ENCODE measurements around the gene ZNF444.
A peak's percentile ranks its signal among the peaks of the same experiment; 100 is the strongest.

ZNF444 gene

DNA sequence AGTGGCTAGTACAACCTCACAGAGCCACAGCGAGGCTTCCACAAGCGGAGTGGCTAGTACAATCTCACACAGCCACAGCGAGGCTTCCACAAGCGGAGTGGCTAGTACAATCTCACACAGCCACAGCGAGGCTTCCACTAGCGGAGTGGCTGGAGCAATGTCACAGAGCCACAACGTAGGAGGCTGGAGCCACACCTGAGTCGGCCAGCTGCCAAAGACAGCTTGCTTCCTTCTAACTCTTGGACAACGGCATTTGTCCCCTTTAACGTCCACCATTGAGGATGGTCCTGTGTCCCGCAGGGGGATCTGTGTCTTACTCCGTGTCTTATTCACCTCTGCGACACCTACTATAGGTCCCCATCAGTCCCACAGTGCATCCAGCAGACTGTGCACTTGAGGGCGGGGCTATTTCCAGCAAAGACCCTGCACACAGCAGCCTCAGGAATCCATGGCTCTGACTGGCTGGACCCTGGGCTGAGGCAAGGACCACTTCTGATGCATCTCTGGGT is 23.7 kb upstream of the ZNF444 start:
- H3K4me3 ChIP-seq (ENCODE audit: low read depth, low read length): no peak overlapping the region
- TF ChIP-seq, protein P1, sequence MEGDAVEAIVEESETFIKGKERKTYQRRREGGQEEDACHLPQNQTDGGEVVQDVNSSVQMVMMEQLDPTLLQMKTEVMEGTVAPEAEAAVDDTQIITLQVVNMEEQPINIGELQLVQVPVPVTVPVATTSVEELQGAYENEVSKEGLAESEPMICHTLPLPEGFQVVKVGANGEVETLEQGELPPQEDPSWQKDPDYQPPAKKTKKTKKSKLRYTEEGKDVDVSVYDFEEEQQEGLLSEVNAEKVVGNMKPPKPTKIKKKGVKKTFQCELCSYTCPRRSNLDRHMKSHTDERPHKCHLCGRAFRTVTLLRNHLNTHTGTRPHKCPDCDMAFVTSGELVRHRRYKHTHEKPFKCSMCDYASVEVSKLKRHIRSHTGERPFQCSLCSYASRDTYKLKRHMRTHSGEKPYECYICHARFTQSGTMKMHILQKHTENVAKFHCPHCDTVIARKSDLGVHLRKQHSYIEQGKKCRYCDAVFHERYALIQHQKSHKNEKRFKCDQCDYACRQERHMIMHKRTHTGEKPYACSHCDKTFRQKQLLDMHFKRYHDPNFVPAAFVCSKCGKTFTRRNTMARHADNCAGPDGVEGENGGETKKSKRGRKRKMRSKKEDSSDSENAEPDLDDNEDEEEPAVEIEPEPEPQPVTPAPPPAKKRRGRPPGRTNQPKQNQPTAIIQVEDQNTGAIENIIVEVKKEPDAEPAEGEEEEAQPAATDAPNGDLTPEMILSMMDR (IDR thresholded peaks at IDR 0.05; ENCODE audit: low read depth, low read length, missing control alignments): no peak
- in situ Hi-C loops (cut with HindIII; ENCODE audit: low sequenced_read_pairs): no loop called here
- no peak for DNase-seq (ENCODE audit: low read depth)

DNA sequence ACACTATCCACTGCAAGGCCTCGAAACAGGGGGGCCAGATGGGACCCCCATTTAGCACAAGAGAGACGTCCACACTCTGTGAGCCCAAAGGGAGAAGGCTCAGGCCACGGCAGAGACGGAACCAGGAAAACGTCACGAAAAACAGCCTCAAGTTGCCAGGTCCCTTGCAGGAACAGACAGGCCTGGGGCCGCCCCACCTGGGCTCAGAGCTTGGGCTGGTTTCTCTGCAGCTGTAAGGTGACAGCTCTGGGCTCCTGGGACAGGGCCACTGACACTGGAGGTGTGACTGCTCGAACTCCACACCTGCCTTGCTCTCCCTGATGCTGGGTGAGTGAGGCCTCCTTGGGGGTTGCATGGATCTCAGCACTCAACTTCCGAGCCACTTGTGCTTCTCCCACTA is 23.2 kb upstream of the ZNF444 start:
- in situ Hi-C loops (cut with HindIII; ENCODE audit: low sequenced_read_pairs): no loop called here
- TF ChIP-seq, protein P1 (IDR thresholded peaks at IDR 0.05; ENCODE audit: low read depth, low read length, missing control alignments): no peak
- no peak for DNase-seq (ENCODE audit: low read depth)

DNA sequence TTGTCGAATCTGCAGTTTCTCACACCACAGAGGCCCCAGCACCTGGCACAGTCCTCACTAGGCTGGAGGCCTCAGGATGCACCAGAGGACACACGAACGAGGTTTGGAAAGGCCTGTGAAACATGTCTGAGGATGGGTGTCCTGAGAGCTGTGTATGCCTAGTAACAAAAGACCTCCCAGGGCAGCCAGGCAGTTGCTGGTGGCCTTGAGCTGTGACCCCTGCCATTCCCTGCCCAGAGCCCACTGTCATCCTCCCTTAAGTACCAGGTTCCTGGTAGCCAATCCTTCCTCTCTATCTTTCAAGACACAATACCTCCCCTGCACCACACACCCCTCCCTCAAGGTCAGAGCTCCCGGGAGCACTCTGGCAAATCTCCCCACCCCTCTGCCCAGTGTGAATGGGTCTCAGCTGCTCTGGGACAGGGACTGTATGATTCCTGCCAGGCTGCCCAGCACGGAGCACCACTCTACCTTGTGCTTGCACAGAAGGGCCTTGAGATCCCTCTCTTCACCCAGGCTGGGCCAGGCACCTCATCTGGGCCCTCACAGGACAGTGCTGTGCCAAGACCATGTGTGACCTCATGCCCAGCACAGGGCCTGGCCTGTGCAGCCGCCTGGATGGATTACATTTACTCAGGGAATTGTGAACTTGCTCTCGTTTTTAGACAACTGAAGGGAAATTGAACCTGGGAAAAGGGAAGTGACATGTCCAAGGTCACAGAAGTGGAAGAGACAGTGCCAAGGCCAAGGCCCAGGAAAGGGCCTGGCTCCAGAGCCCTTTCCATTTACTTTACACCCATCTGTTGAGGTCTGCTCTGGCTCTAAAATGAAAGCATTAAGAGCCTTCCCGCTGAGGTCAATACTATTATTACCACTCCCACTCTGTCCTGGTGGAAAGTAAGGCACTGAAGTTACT is 22.2 kb upstream of the ZNF444 start:
- in situ Hi-C loops (cut with HindIII; ENCODE audit: low sequenced_read_pairs): no loop called here
- peak overlapping the region; percentile 82 for H3K4me3 ChIP-seq (ENCODE audit: low read depth, low read length)
- TF ChIP-seq, protein P1 (IDR thresholded peaks at IDR 0.05; ENCODE audit: low read depth, low read length, missing control alignments): no peak
- no peak for DNase-seq (ENCODE audit: low read depth)

More for the DNA sequence above, 23.2 kb upstream of the ZNF444 start:
- no peak overlapping the region for H3K4me3 ChIP-seq (ENCODE audit: low read depth, low read length)

DNA sequence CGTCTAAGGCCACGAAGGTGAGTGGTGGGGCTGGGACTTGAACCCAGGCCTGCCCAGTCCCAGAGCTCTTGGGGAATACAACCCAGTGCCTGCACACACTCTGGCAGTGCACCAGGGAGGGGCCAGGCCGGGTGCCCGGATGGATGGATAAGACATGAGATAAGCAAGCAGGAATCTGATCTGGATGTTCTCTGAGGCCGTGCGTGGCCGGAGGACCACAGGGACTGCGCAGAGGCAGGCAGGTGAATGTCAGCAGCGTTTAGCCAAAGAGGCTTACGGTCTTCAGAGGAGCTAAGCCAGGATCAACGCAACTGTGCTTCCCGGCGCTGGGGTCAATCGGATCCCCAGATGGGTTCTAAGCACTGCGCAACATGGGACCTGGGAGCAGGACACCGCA is 21.5 kb upstream of the ZNF444 start:
- TF ChIP-seq, protein P1 (IDR thresholded peaks at IDR 0.05; ENCODE audit: low read depth, low read length, missing control alignments): no peak
- DNase-seq (ENCODE audit: low read depth): no peak
- peak overlapping the region; percentile 82 for H3K4me3 ChIP-seq (ENCODE audit: low read depth, low read length)
- in situ Hi-C loops (cut with HindIII; ENCODE audit: low sequenced_read_pairs): no loop called here

DNA sequence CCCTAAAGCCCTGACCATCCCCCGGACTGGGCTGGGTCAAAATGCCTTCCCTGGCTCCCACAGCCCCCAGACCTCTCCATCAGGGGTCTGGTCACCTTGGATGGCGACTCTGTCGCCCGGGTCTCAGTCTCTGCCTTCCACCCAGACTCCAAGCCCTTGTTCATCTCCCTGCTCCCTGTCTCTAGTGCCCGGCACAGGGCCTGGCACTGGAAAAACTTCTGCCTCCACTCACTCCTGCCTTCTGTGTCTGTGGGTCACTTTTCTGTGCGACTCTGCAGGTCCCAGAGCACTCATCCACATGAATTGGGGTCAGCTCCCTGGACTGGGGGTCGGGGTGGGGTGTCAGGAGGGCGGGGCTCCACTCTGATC is 21.1 kb upstream of the ZNF444 start:
- peak overlapping the region; percentile 82 for H3K4me3 ChIP-seq (ENCODE audit: low read depth, low read length)
- no peak for DNase-seq (ENCODE audit: low read depth)
- TF ChIP-seq, protein P1 (IDR thresholded peaks at IDR 0.05; ENCODE audit: low read depth, low read length, missing control alignments): no peak
- in situ Hi-C loops (cut with HindIII; ENCODE audit: low sequenced_read_pairs): no loop called here

DNA sequence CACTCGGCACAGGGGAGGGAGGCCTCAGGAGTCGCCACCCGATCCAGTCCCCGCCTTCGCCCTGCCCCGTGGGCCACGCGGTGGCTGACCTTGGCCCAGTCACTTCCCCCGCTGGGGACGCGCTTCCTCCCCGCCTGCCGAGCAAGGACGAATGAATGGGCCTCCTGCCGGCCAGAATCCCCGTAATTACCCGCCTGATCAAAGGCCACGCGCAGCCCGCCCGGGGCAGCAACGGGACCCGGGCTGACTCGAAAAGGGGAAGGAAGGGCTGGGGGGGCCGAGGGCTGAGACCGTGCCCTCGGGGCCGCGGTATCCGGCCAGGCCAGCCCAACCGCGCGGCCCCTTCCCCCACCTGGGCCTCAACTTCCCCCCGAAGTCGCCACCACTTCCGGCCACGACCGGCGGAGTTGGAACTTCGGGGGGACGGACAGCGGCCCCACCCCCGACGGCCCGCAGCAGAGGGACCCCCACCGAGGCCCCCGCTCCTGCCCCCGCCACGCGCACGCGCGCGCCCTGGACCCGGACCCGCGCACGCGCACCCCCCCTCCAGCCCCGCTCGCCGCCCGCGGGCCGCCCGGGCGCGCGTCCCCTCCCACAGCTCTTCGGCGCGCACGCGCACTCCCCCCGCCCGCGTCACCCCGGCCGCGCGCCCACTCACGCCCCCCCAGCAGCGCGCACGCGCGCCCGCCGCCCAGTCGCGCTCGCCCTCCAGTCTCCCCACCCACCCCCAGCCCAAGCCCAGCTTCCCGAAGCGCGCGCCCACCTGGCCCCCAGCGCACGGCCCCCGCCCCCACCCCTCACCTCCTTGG is 20.5 kb upstream of the ZNF444 start:
- DNase-seq (ENCODE audit: low read depth): peak; percentile 15
- H3K4me3 ChIP-seq (ENCODE audit: low read depth, low read length): peak overlapping the region; percentile 82
- TF ChIP-seq, protein P1 (IDR thresholded peaks at IDR 0.05; ENCODE audit: low read depth, low read length, missing control alignments): no peak
- in situ Hi-C loops (cut with HindIII; ENCODE audit: low sequenced_read_pairs): no loop called here

All from astrocyte of the cerebellum (primary cell).